ENCODE data around the gene ABLIM1. TPM values are rescaled to one million over a fixed set of nuclear protein-coding genes. Genes with fewer than 3 reads are reported as not detected.

Gene ABLIM1
- total and polyA plus RNA-seq, 10 of the 15 experiments (the other 5 are each of a cell fraction or from before 2014, with no cell fraction given): 14.2 to 50.5 (median 28.1) TPM

- H2AFZ ChIP-seq (ENCODE audit: control insufficient read depth, low read depth, low read length): no peak overlapping the region
- RAD21 ChIA-PET (ENCODE audit: unreplicated experiment): no interaction called here
- ATAC-seq (no peak), DNase-seq (ENCODE audit: low read depth, low spot score) (no peak), FAIRE-seq (no peak)
- WGBS (ENCODE audit: insufficient coverage, insufficient replicate concordance, low lambda C conversion rate, missing lambda C conversion rate): 47% methylated on average over 5 of the region's 5 CpGs
- in situ Hi-C loops (cut with MboI) (no loop called here), intact Hi-C loops (cut with micrococcal nuclease; ENCODE audit: unreplicated experiment) (no loop called here)
- POLR2A ChIA-PET: interaction anchor here (0.9 kb wide), 1 partner anchor 11 kb away, joined by 3 read pairs; no protein-coding TSS in a partner anchor
- no peaks in the 10 kb centered on the region for H3K36me3 ChIP-seq (ENCODE audit: control insufficient read depth in 2 of 2, insufficient read depth in 2 of 2, low read length in 1 of 2)
- H3K27ac ChIP-seq (ENCODE audit: control insufficient read depth, insufficient read depth): no peak overlapping the region
- no peak overlapping the region for H3K4me2 ChIP-seq (ENCODE audit: control insufficient read depth, insufficient read depth)
- CTCF ChIA-PET: interaction anchor here (0.7 to 1.6 kb wide), 2 partner anchors 8 to 46 kb away, joined by 3 to 5 read pairs; no protein-coding TSS in a partner anchor
- TF ChIP-seq IKZF2 (IDR thresholded peaks at IDR 0.05) (peak in 1 of 2 experiments; percentile 32; a peak in 1 of 4 replicates), BACH1 (IDR thresholded peaks at IDR 0.05; ENCODE audit: borderline replicate concordance) (no peak)
- peaks cover 38% of the 10 kb centered on the region for H3K4me1 ChIP-seq (ENCODE audit: control insufficient read depth, insufficient read depth, low read length)
- H4K20me1 ChIP-seq (ENCODE audit: control insufficient read depth, insufficient read depth): no peaks in the 10 kb centered on the region
- SMC1A ChIA-PET (ENCODE audit: uncharacterized antibody, unreplicated experiment): interaction anchor here (0.9 to 1.3 kb wide), 3 partner anchors 10 to 88 kb away, joined by 3 read pairs; no protein-coding TSS in a partner anchor
- BruUV-seq (replicated peaks): no TSS peak
- H3K9me3 ChIP-seq (replicated peaks; ENCODE audit: control insufficient read depth, insufficient read depth, low read length): peaks cover 14% of the 10 kb centered on the region; the same call in 2 of the 3 replicates
- H3K27me3 ChIP-seq (replicated peaks in 1 of 2; ENCODE audit: control insufficient read depth in 2 of 2, insufficient read depth in 2 of 2, low read length in 1 of 2): no peaks in the 10 kb centered on the region
- no peak overlapping the region for H3K4me3 ChIP-seq
- H3K79me2 ChIP-seq (ENCODE audit: control insufficient read depth, insufficient read depth, low read length): no peaks in the 10 kb centered on the region
- H3K9ac ChIP-seq (ENCODE audit: control insufficient read depth, insufficient read depth, low read length): no peak overlapping the region
Observed at GRCh38 chr10:114392112-114392835, 265.8 kb downstream of the ABLIM1 start.

GRCh38 chr10:114391599-114391998, 266.5 kb downstream of the ABLIM1 start:
- BruUV-seq (replicated peaks): no TSS peak
- DNase-seq (ENCODE audit: low read depth, low spot score) (no peak), ATAC-seq (no peak), FAIRE-seq (no peak)
- WGBS (ENCODE audit: insufficient coverage, insufficient replicate concordance, low lambda C conversion rate, missing lambda C conversion rate): 26% methylated on average over 5 of the region's 5 CpGs
- RAD21 ChIA-PET (ENCODE audit: unreplicated experiment): no interaction called here
- Histone ChIP-seq H3K4me3 (no peak overlapping the region), H3K27ac (ENCODE audit: control insufficient read depth, insufficient read depth) (no peak overlapping the region), H3K9me3 (replicated peaks; ENCODE audit: control insufficient read depth, insufficient read depth, low read length) (peaks cover 14% of the 10 kb centered on the region; the same call in 2 of the 3 replicates), H4K20me1 (ENCODE audit: control insufficient read depth, insufficient read depth) (no peaks in the 10 kb centered on the region), H3K4me1 (ENCODE audit: control insufficient read depth, insufficient read depth, low read length) (peaks cover 39% of the 10 kb centered on the region), H3K79me2 (ENCODE audit: control insufficient read depth, insufficient read depth, low read length) (no peaks in the 10 kb centered on the region), H3K36me3 (ENCODE audit: control insufficient read depth in 2 of 2, insufficient read depth in 2 of 2, low read length in 1 of 2) (no peaks in the 10 kb centered on the region), H3K27me3 (replicated peaks in 1 of 2; ENCODE audit: control insufficient read depth in 2 of 2, insufficient read depth in 2 of 2, low read length in 1 of 2) (no peaks in the 10 kb centered on the region), H2AFZ (ENCODE audit: control insufficient read depth, low read depth, low read length) (no peak overlapping the region), H3K9ac (ENCODE audit: control insufficient read depth, insufficient read depth, low read length) (no peak overlapping the region), H3K4me2 (ENCODE audit: control insufficient read depth, insufficient read depth) (no peak overlapping the region)
- POLR2A ChIA-PET: no interaction called here
- CTCF ChIA-PET: interaction anchor here (0.7 to 1.6 kb wide), 3 partner anchors 9 to 47 kb away, joined by 3 to 5 read pairs (median 3); no protein-coding TSS in a partner anchor
- in situ Hi-C loops (cut with MboI): no loop called here
- intact Hi-C loops (cut with micrococcal nuclease; ENCODE audit: unreplicated experiment): no loop called here
- SMC1A ChIA-PET (ENCODE audit: uncharacterized antibody, unreplicated experiment): interaction anchor here (0.9 to 1.3 kb wide), 2 partner anchors 40 to 88 kb away, joined by 3 read pairs; no protein-coding TSS in a partner anchor
- TF ChIP-seq HDGF (IDR thresholded peaks at IDR 0.05) (no peak), ZNF622 (IDR thresholded peaks at IDR 0.05) (no peak), KLF5 (IDR thresholded peaks at IDR 0.05; ENCODE audit: partially characterized antibody) (no peak), BHLHE40 (IDR thresholded peaks at IDR 0.05; ENCODE audit: borderline replicate concordance in 1 of 2, low read depth in 2 of 2, low read length in 1 of 2) (no peak), KAT2A (conservative IDR thresholded peaks at IDR 0.05; ENCODE audit: control insufficient read depth, low read depth, low read length) (no peak), IKZF2 (IDR thresholded peaks at IDR 0.05) (no peak), RELB (IDR thresholded peaks at IDR 0.05; ENCODE audit: low read depth) (no peak), E4F1 (IDR thresholded peaks at IDR 0.05; ENCODE audit: borderline replicate concordance, partially characterized antibody) (no peak), GABPA (IDR thresholded peaks at IDR 0.05; ENCODE audit: low read depth) (no peak), ATF3 (IDR thresholded peaks at IDR 0.05; ENCODE audit: borderline replicate concordance, extremely low read depth, low read depth, low read length) (no peak)
